GM11168 (cell line): ENCODE results near the gene SLC10A1.

Experiments
- in situ Hi-C: fragments of 300-500 bp; cut with MboI; formaldehyde crosslinking; loops from one replicate; pipeline ENCODE4 v1.12.0; 2022; ENCODE audit warnings: low sequenced_read_pairs; ENCODE audit not compliant: unreplicated experiment

Gene SLC10A1

GRCh38 chr14:69772082-69773017 lies 24.7 kb downstream of the SLC10A1 start:
- in situ Hi-C loops, result no loop called here

- in situ Hi-C loops, result no loop called here
Measured at GRCh38 chr14:69771136-69771535, 25.9 kb downstream of the SLC10A1 start.

GRCh38 chr14:69770559-69770958 lies 26.5 kb downstream of the SLC10A1 start:
- in situ Hi-C loops, result no loop called here

- in situ Hi-C loops, result no loop called here
Measured at GRCh38 chr14:69769623-69770022, 27.4 kb downstream of the SLC10A1 start.

- in situ Hi-C loops, result no loop called here
Measured at GRCh38 chr14:69768873-69769272, 28.2 kb downstream of the SLC10A1 start.

- in situ Hi-C loops, result no loop called here
Measured at GRCh38 chr14:69767369-69767999, 29.6 kb downstream of the SLC10A1 start.

- in situ Hi-C loops, result no loop called here
Measured at GRCh38 chr14:69766984-69767368, 30.1 kb downstream of the SLC10A1 start, which contains the start of gene SRSF5. Gene SRSF5 (plus strand): TSS chr14:69767142. CDS start chr14:69768157, 1,015 bp downstream.

GRCh38 chr14:69763761-69764510 lies 33.1 kb downstream of the SLC10A1 start:
- in situ Hi-C loops, result no loop called here

- in situ Hi-C loops, result no loop called here
Measured at GRCh38 chr14:69760810-69761209, 36.2 kb downstream of the SLC10A1 start.

- in situ Hi-C loops, result no loop called here
Measured at GRCh38 chr14:69756298-69756697, 40.7 kb downstream of the SLC10A1 start.

- in situ Hi-C loops, result no loop called here
Measured at GRCh38 chr14:69755784-69756183, 41.3 kb downstream of the SLC10A1 start.

- in situ Hi-C loops, result no loop called here
Measured at GRCh38 chr14:69755296-69755695, 41.7 kb downstream of the SLC10A1 start.

- in situ Hi-C loops, result no loop called here
Measured at GRCh38 chr14:69754487-69754886, 42.6 kb downstream of the SLC10A1 start.

- in situ Hi-C loops, result no loop called here
Measured at GRCh38 chr14:69753860-69754259, 43.2 kb downstream of the SLC10A1 start.

- in situ Hi-C loops, result no loop called here
Measured at GRCh38 chr14:69752773-69753172, 44.3 kb downstream of the SLC10A1 start.

- in situ Hi-C loops, result no loop called here
Measured at GRCh38 chr14:69750495-69750894, 46.5 kb downstream of the SLC10A1 start.

GRCh38 chr14:69749956-69750355 lies 47.1 kb downstream of the SLC10A1 start:
- in situ Hi-C loops, result loop anchor here (25.0 kb wide), 1 partner anchor 513 kb away; no protein-coding TSS in a partner anchor

- in situ Hi-C loops, result loop anchor here (25.0 kb wide), 1 partner anchor 504 kb away; no protein-coding TSS in a partner anchor
Measured at GRCh38 chr14:69741055-69741454, 56.0 kb downstream of the SLC10A1 start.

GRCh38 chr14:69736405-69736804 lies 60.6 kb downstream of the SLC10A1 start:
- in situ Hi-C loops, result loop anchor here (25.0 kb wide), 1 partner anchor 499 kb away; no protein-coding TSS in a partner anchor

- in situ Hi-C loops, result loop anchor here (25.0 kb wide), 1 partner anchor 495 kb away; no protein-coding TSS in a partner anchor
Measured at GRCh38 chr14:69731919-69732598, 65.0 kb downstream of the SLC10A1 start.
